Measurements from ENCODE around the gene SUPT4H1.

- no peak for TF ChIP-seq POLR2A (IDR thresholded peaks at IDR 0.05)
- TF ChIP-seq CTCF (IDR thresholded peaks at IDR 0.05), result no peak
Observed at GRCh38 chr17:58329810-58330537, 22.0 kb downstream of the SUPT4H1 start.

All from thyroid gland (tissue), 4 donors.